Measurements from ENCODE around the gene PTPN23.

DNA sequence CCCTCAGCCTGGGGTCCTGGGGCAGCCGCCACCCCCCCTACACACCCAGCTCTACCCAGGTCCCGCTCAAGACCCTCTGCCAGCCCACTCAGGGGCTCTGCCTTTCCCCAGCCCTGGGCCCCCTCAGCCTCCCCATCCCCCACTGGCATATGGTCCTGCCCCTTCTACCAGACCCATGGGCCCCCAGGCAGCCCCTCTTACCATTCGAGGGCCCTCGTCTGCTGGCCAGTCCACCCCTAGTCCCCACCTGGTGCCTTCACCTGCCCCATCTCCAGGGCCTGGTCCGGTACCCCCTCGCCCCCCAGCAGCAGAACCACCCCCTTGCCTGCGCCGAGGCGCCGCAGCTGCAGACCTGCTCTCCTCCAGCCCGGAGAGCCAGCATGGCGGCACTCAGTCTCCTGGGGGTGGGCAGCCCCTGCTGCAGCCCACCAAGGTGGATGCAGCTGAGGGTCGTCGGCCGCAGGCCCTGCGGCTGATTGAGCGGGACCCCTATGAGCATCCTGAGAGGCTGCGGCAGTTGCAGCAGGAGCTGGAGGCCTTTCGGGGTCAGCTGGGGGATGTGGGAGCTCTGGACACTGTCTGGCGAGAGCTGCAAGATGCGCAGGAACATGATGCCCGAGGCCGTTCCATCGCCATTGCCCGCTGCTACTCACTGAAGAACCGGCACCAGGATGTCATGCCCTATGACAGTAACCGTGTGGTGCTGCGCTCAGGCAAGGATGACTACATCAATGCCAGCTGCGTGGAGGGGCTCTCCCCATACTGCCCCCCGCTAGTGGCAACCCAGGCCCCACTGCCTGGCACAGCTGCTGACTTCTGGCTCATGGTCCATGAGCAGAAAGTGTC lies 30.2 kb downstream of the PTPN23 start:
- TF ChIP-seq, protein P1, sequence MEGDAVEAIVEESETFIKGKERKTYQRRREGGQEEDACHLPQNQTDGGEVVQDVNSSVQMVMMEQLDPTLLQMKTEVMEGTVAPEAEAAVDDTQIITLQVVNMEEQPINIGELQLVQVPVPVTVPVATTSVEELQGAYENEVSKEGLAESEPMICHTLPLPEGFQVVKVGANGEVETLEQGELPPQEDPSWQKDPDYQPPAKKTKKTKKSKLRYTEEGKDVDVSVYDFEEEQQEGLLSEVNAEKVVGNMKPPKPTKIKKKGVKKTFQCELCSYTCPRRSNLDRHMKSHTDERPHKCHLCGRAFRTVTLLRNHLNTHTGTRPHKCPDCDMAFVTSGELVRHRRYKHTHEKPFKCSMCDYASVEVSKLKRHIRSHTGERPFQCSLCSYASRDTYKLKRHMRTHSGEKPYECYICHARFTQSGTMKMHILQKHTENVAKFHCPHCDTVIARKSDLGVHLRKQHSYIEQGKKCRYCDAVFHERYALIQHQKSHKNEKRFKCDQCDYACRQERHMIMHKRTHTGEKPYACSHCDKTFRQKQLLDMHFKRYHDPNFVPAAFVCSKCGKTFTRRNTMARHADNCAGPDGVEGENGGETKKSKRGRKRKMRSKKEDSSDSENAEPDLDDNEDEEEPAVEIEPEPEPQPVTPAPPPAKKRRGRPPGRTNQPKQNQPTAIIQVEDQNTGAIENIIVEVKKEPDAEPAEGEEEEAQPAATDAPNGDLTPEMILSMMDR (IDR thresholded peaks at IDR 0.05; ENCODE audit: insufficient read depth, low read depth, low read length) = no peak
- TF ChIP-seq EZH2 (IDR thresholded peaks at IDR 0.05; ENCODE audit: insufficient read depth, low read length) = no peak

Measured in astrocyte (in vitro differentiated cells and primary cell).